Neural cell (in vitro differentiated cells): ENCODE measurements around the gene FHIT. TPM values are rescaled to one million over a fixed set of nuclear protein-coding genes. Genes with fewer than 3 reads are reported as not detected.

Experiments
- H2AFZ ChIP-seq: fragments of 200-600, 300-800 bp; sonication (generic), shearing (Covaris generic); 2 replicates; pipeline ENCODE4 v1.6.0; 2014; ENCODE audit warnings: low read depth, mild to moderate bottlenecking, antibody characterized with exemption, low read length, moderate library complexity
- H3F3A ChIP-seq: fragments of 200-600 bp; shearing (Covaris generic); 2 replicates; pipeline ENCODE4 v1.6.1; 2016; ENCODE audit warnings: mild to moderate bottlenecking, moderate library complexity, mixed read lengths, antibody characterized with exemption, low read length; ENCODE audit not compliant: insufficient read depth, poor library complexity, severe bottlenecking
- H3K27ac ChIP-seq: fragments of 200-600, 300-800 bp; sonication (generic), shearing (Covaris generic); 2 replicates; pipeline ENCODE4 v1.5.1; 2014; ENCODE audit warnings: mild to moderate bottlenecking, low read length, moderate library complexity
- H3K27me3 ChIP-seq: fragments of 300-800, 200-600 bp; sonication (generic), shearing (Covaris generic); 2 replicates; pipeline ENCODE4 v1.6.0; 2014; ENCODE audit warnings: mild to moderate bottlenecking, low read depth, low read length, moderate library complexity; ENCODE audit not compliant: insufficient read depth
- H3K36me3 ChIP-seq: fragments of 300-800, 200-600 bp; sonication (generic), shearing (Covaris generic); 2 replicates; pipeline ENCODE4 v1.5.1; 2014; ENCODE audit warnings: mild to moderate bottlenecking, antibody characterized with exemption, low read length, moderate library complexity; ENCODE audit not compliant: insufficient read depth
- H3K4me2 ChIP-seq: fragments of 300-800, 200-600 bp; sonication (generic), shearing (Covaris generic); 2 replicates; pipeline ENCODE4 v1.6.0; 2014; ENCODE audit warnings: mild to moderate bottlenecking, low read length
- H3K4me3 ChIP-seq: fragments of 300-800, 200-600 bp; sonication (generic), shearing (Covaris generic); 2 replicates; pipeline ENCODE4 v1.5.1; 2014; ENCODE audit warnings: mild to moderate bottlenecking, low read length, moderate library complexity
- H3K79me2 ChIP-seq: fragments of 200-600 bp; shearing (Covaris generic); replicated peaks from 2 replicates; pipeline ENCODE4 v1.6.0; 2014; ENCODE audit warnings: mild to moderate bottlenecking, low read length, moderate library complexity; ENCODE audit not compliant: insufficient read depth
- H3K9ac ChIP-seq: fragments of 300-800, 200-600 bp; sonication (generic), shearing (Covaris generic); 2 replicates; pipeline ENCODE4 v1.6.1; 2016; ENCODE audit warnings: mild to moderate bottlenecking, low read length, mixed read lengths
- H3K9me2 ChIP-seq: fragments of 200-600 bp; shearing (Covaris generic); 2 replicates; pipeline ENCODE4 v1.6.1; 2016; ENCODE audit warnings: mild to moderate bottlenecking, low read length, mixed read lengths; ENCODE audit not compliant: insufficient read depth
- H3K9me3 ChIP-seq: fragments of 200-600, 300-800 bp; sonication (generic), shearing (Covaris generic); 2 replicates; pipeline ENCODE4 v1.6.1; 2016; ENCODE audit warnings: mild to moderate bottlenecking, mixed run types, low read length, moderate library complexity, mixed read lengths
- H4K20me1 ChIP-seq: fragments of 200-600 bp; shearing (Covaris generic); 2 replicates; pipeline ENCODE4 v1.6.1; 2016; ENCODE audit warnings: mild to moderate bottlenecking, mixed run types; ENCODE audit not compliant: insufficient read depth
- EP300 ChIP-seq: fragments of 450-650 bp; conservative IDR thresholded peaks from 2 replicates; pipeline ENCODE4 v1.6.1; 2014; ENCODE audit warnings: antibody characterized with exemption, mild to moderate bottlenecking, moderate library complexity; ENCODE audit not compliant: poor library complexity, severe bottlenecking
- EZH2 ChIP-seq: fragments of 200-600, 300-800 bp; shearing (Covaris generic), sonication (generic); IDR thresholded peaks from 2 replicates; pipeline ENCODE4 v1.6.1; 2014; ENCODE audit warnings: antibody characterized with exemption, low read length, borderline replicate concordance, mild to moderate bottlenecking; ENCODE audit not compliant: insufficient read depth, poor library complexity, severe bottlenecking
- MXI1 ChIP-seq: fragments of 450-650 bp; conservative IDR thresholded peaks from 2 replicates; pipeline ENCODE4 v1.6.1; 2014; ENCODE audit warnings: antibody characterized with exemption, mild to moderate bottlenecking; ENCODE audit not compliant: poor library complexity, severe bottlenecking
- POLR2AphosphoS5 ChIP-seq: IDR thresholded peaks from 2 replicates; pipeline ENCODE4 v1.6.1; 2012
- RAD21 ChIP-seq: fragments of 450-650 bp; conservative IDR thresholded peaks from 2 replicates; pipeline ENCODE4 v1.6.1; 2014; ENCODE audit warnings: antibody characterized with exemption, mild to moderate bottlenecking, moderate library complexity
- SMC3 ChIP-seq: fragments of 450-650 bp; conservative IDR thresholded peaks from 2 replicates; pipeline ENCODE4 v1.6.1; 2014; ENCODE audit warnings: antibody characterized with exemption, mild to moderate bottlenecking, moderate library complexity; ENCODE audit not compliant: poor library complexity
- TAF1 ChIP-seq: IDR thresholded peaks from 2 replicates; pipeline ENCODE4 v1.6.1; 2012; ENCODE audit warnings: low read depth
- polyA plus RNA-seq: library from polyadenylated mRNA; depleted of rRNA; stranded (reverse); fragments of >200 nt; gene quantifications from 2 replicates; pipeline ENCODE4 v1.2.3, GENCODE V29; 2014
- TF ChIP-seq, protein P1 (sequence below): fragments of 450-650 bp; IDR thresholded peaks from 2 replicates; pipeline ENCODE4 v1.5.1; 2014; ENCODE audit warnings: antibody characterized with exemption, mild to moderate bottlenecking, moderate library complexity; ENCODE audit not compliant: poor library complexity, severe bottlenecking
- TF ChIP-seq, protein P2 (sequence below): IDR thresholded peaks from 2 replicates; pipeline ENCODE4 v1.6.1; 2012; ENCODE audit warnings: borderline replicate concordance

The FHIT gene
- polyA plus RNA-seq, 1 donor from 2014 or later = not detected

DNA sequence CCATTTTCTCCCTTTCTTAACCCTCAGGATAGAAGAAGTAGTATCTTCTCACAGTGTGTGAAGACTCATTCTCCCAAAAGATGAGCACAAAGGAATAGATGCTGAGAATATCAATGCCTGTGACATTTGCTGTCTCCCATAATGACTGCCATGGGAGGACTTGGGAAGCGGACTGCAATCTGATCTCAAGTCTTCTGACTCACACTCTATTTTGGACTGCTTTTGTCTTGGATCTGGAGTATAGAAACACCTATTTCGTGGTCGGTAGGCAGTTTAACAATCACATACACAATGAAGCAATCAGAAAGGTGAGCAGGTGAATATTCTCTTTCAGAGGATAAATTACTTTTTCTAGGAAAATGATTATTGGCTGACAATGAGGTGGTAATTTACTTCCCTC lies 852.0 kb downstream of the FHIT start:
- Histone ChIP-seq H3K27me3 (no peaks in the 10 kb centered on the region), H3K27ac (no peak overlapping the region), H3K9me2 (no peaks in the 10 kb centered on the region), H3F3A (no peaks in the 10 kb centered on the region), H2AFZ (no peak overlapping the region), H3K79me2 (no peaks in the 10 kb centered on the region), H3K4me2 (no peak overlapping the region), H4K20me1 (no peaks in the 10 kb centered on the region), H3K9ac (no peak overlapping the region), H3K36me3 (no peaks in the 10 kb centered on the region), H3K9me3 (no peaks in the 10 kb centered on the region), H3K4me3 (no peak overlapping the region)
- TF ChIP-seq MXI1 = no peak
- TF ChIP-seq TAF1 = no peak
- TF ChIP-seq, protein P1, sequence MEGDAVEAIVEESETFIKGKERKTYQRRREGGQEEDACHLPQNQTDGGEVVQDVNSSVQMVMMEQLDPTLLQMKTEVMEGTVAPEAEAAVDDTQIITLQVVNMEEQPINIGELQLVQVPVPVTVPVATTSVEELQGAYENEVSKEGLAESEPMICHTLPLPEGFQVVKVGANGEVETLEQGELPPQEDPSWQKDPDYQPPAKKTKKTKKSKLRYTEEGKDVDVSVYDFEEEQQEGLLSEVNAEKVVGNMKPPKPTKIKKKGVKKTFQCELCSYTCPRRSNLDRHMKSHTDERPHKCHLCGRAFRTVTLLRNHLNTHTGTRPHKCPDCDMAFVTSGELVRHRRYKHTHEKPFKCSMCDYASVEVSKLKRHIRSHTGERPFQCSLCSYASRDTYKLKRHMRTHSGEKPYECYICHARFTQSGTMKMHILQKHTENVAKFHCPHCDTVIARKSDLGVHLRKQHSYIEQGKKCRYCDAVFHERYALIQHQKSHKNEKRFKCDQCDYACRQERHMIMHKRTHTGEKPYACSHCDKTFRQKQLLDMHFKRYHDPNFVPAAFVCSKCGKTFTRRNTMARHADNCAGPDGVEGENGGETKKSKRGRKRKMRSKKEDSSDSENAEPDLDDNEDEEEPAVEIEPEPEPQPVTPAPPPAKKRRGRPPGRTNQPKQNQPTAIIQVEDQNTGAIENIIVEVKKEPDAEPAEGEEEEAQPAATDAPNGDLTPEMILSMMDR = no peak
- TF ChIP-seq EP300 = no peak
- TF ChIP-seq SMC3 = no peak

DNA sequence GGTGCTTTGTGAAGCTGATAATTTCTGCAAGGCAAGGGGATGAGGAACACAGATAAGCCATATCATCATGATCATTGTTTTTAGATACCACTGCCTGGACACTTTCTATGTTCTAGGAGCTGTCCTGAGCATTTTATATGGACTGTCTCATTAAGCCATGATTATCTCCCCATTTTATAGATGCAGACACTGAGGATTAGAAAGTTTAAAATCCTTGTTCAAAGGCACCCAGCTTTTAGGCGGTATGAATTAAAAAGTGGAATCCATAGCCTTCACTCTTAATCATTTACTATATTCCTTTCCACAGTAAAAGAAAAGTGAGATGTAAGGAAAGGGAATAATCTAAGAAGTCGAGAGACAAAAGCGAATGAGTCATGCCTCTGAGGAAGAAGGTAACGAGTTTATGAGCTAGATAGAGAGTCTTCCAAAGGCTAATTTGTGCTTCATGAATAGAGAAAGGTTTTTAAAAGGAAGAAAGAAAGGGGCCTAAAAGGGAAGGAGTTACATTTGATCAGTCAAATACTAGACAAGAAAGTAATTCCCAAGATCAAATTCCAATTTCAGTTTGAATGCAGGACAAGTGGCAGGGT lies 856.0 kb downstream of the FHIT start:
- no peaks in the 10 kb centered on the region for H4K20me1 ChIP-seq
- no peaks in the 10 kb centered on the region for H3K9me3 ChIP-seq
- H3F3A ChIP-seq = no peaks in the 10 kb centered on the region
- no peak overlapping the region for H3K4me3 ChIP-seq
- H3K27ac ChIP-seq = no peak overlapping the region
- no peak overlapping the region for H3K4me2 ChIP-seq
- H2AFZ ChIP-seq = no peak overlapping the region
- no peak overlapping the region for H3K9ac ChIP-seq
- no peaks in the 10 kb centered on the region for H3K27me3 ChIP-seq
- no peak for TF ChIP-seq RAD21
- no peak for TF ChIP-seq MXI1
- TF ChIP-seq SMC3 = no peak
- no peak for TF ChIP-seq EZH2
- no peak for TF ChIP-seq POLR2AphosphoS5
- TF ChIP-seq, protein P1 = no peak
- TF ChIP-seq, protein P2, sequence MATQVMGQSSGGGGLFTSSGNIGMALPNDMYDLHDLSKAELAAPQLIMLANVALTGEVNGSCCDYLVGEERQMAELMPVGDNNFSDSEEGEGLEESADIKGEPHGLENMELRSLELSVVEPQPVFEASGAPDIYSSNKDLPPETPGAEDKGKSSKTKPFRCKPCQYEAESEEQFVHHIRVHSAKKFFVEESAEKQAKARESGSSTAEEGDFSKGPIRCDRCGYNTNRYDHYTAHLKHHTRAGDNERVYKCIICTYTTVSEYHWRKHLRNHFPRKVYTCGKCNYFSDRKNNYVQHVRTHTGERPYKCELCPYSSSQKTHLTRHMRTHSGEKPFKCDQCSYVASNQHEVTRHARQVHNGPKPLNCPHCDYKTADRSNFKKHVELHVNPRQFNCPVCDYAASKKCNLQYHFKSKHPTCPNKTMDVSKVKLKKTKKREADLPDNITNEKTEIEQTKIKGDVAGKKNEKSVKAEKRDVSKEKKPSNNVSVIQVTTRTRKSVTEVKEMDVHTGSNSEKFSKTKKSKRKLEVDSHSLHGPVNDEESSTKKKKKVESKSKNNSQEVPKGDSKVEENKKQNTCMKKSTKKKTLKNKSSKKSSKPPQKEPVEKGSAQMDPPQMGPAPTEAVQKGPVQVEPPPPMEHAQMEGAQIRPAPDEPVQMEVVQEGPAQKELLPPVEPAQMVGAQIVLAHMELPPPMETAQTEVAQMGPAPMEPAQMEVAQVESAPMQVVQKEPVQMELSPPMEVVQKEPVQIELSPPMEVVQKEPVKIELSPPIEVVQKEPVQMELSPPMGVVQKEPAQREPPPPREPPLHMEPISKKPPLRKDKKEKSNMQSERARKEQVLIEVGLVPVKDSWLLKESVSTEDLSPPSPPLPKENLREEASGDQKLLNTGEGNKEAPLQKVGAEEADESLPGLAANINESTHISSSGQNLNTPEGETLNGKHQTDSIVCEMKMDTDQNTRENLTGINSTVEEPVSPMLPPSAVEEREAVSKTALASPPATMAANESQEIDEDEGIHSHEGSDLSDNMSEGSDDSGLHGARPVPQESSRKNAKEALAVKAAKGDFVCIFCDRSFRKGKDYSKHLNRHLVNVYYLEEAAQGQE = no peak
- TF ChIP-seq TAF1 = no peak
- TF ChIP-seq EP300 = no peak
- no peaks in the 10 kb centered on the region for H3K9me2 ChIP-seq
- no peaks in the 10 kb centered on the region for H3K79me2 ChIP-seq
- no peaks in the 10 kb centered on the region for H3K36me3 ChIP-seq
